GM19463 (cell line): Measurements from ENCODE around the gene MMP23B.
A peak's percentile ranks its signal among the peaks of the same experiment; 100 is the strongest.

Experiments used
- ATAC-seq: cut with Tn5 transposase; IDR thresholded peaks from one replicate; pipeline ENCODE4 v1.9.1; 2021; ENCODE audit warnings: mild to moderate bottlenecking, moderate library complexity; ENCODE audit not compliant: unreplicated experiment

MMP23B gene

GRCh38 chr1:1602304-1602967, 29.5 kb upstream of the MMP23B start:
- no peak for ATAC-seq

GRCh38 chr1:1602968-1603506, 28.9 kb upstream of the MMP23B start:
- no peak for ATAC-seq

GRCh38 chr1:1603671-1604373, 28.2 kb upstream of the MMP23B start:
- no peak for ATAC-seq

- no peak for ATAC-seq
Measured at GRCh38 chr1:1604374-1605033, 27.5 kb upstream of the MMP23B start.

- no peak for ATAC-seq
Measured at GRCh38 chr1:1605034-1605591, 26.9 kb upstream of the MMP23B start.

GRCh38 chr1:1605724-1606123, 26.2 kb upstream of the MMP23B start:
- ATAC-seq: no peak

- no peak for ATAC-seq
Measured at GRCh38 chr1:1606232-1606631, 25.7 kb upstream of the MMP23B start.

GRCh38 chr1:1609822-1610485, 22.0 kb upstream of the MMP23B start:
- ATAC-seq: no peak

- no peak for ATAC-seq
Measured at GRCh38 chr1:1610796-1611195, 21.2 kb upstream of the MMP23B start.

GRCh38 chr1:1612104-1612400, 19.9 kb upstream of the MMP23B start:
- no peak for ATAC-seq

GRCh38 chr1:1613509-1614082, 18.4 kb upstream of the MMP23B start:
- ATAC-seq: no peak

GRCh38 chr1:1614204-1614953, 17.6 kb upstream of the MMP23B start:
- no peak for ATAC-seq

- ATAC-seq: no peak
Measured at GRCh38 chr1:1614954-1615255, 17.1 kb upstream of the MMP23B start.

GRCh38 chr1:1615256-1616044, 16.5 kb upstream of the MMP23B start, which contains the start of gene MIB2:
TSS of gene MIB2 (plus strand) at chr1:1615500. CDS start at chr1:1623453, 7,953 bp downstream.
- ATAC-seq: peak; percentile 77

- ATAC-seq: peak; percentile 21
Measured at GRCh38 chr1:1616045-1616790, 15.8 kb upstream of the MMP23B start.

- ATAC-seq: no peak
Measured at GRCh38 chr1:1616838-1617237, 15.1 kb upstream of the MMP23B start.

GRCh38 chr1:1617516-1617915, 14.5 kb upstream of the MMP23B start:
- no peak for ATAC-seq

- ATAC-seq: no peak
Measured at GRCh38 chr1:1617925-1618324, 14.0 kb upstream of the MMP23B start.
